HG03060 (cell line): ENCODE results near the gene SOX3.

ENCODE experiments used
- ATAC-seq: cut with Tn5 transposase; IDR thresholded peaks from one replicate; pipeline ENCODE4 v1.9.1; 2021; ENCODE audit warnings: low read depth, moderate number of reproducible peaks; ENCODE audit not compliant: unreplicated experiment

SOX3 gene

GRCh38 chrX:140500441-140500840 lies 4.4 kb downstream of the SOX3 start:
- no peak for ATAC-seq

DNA sequence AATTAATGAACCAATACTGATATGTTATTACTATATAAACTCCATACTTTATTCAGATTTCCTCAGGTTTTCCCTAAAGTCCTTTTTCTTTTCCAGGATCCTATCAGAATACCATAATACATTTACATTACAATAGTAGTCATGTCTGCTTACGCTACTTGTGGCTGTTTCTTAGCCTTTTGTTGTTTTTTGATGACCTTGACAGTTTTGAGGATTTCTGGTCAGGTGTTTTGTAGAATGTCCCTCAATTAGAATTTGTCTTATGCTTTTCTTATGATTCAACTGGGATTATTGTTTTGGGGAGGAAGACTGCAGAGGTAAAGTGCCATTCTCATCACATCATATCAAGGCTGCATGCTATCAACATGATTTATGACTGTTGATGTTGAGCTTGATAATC lies 9.1 kb downstream of the SOX3 start:
- no peak for ATAC-seq

DNA sequence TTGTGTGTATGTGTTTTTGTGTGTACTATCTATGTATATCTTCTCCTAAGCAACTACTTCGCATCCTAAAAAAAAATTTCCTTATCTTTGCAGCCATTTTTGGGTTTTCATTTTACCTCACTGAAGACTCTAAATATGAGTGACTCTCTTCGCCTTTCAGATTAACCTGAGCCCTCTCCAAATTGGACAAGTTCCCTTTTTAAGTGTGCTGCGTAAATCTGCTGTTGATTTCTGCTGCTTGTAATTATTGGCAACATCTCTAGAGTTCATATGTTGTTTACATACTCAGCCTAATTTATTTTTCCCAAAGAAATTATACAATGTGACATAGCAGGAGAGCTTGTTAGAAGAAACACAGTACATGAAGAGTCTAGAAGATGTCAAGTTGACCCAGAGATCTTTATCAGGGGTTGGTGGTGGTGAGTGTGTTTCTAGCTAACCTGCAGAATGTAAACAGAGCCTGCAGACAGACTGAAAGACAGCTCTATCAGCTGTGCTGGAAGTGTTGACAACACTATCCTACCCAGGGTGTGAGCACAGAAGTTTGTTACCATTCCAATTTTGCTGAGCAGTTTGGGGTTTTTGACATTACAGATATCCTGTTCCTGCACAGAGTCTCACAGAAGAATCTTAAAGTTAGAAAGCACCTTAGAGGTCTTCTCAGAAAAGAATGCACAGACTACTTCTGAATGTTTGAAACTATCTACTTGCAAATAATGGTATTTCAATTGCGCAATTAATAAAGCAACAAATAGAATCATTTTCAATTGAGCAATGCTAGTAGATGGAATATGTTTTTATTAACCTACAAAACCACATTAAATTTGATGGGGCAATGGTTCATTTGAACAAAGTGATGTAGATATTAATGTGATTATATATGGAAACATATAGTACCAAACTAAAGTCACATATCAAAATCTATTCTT lies 12.5 kb downstream of the SOX3 start:
- ATAC-seq = no peak

DNA sequence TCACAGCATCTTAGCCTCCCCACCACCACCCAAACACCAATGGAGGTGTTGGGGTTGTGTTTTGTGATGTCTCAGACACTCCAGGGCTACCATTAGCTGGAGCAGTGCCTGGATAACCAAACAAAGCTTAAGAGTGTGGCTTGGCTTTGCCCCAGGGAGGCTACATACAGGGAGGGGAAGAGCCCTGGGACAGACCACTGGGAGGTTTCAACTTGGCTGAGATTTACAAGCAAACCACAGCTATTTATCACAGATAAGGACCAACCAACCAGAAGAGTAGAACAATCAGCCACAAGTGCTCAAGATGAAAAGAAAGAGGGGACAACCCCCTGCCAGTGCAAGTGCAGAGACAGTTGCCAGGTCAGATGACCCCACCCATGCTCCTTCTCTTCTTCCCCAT lies 24.1 kb downstream of the SOX3 start:
- no peak for ATAC-seq

GRCh38 chrX:140477987-140478386 lies 26.9 kb downstream of the SOX3 start:
- ATAC-seq = no peak

DNA sequence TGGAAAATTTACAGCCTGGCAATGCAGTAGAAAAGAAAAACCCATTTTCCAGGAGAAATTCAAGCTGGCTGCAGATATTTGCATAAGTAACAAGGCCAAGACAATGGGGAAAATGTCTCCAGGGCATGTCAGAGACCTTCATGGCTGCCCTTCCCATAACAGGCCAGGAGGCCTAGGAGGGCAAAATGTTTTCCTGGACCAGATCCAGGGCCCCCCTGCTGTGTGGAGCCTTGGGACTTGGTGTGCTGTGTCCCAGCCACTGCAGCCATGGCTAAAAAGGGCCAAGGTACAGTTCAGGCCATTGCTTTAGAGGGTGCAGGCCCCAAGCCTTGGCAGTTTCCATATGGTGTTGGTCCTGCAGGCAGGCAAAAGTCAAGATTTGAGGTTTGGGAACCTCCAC lies 29.8 kb downstream of the SOX3 start:
- no peak for ATAC-seq

- ATAC-seq = no peak
Observed at GRCh38 chrX:140467211-140467610, 37.7 kb downstream of the SOX3 start.
